Measurements from ENCODE around the gene TYSND1.

GRCh38 chr10:70115948-70116682 lies 30.4 kb downstream of the TYSND1 start:
- TF ChIP-seq, protein P1, sequence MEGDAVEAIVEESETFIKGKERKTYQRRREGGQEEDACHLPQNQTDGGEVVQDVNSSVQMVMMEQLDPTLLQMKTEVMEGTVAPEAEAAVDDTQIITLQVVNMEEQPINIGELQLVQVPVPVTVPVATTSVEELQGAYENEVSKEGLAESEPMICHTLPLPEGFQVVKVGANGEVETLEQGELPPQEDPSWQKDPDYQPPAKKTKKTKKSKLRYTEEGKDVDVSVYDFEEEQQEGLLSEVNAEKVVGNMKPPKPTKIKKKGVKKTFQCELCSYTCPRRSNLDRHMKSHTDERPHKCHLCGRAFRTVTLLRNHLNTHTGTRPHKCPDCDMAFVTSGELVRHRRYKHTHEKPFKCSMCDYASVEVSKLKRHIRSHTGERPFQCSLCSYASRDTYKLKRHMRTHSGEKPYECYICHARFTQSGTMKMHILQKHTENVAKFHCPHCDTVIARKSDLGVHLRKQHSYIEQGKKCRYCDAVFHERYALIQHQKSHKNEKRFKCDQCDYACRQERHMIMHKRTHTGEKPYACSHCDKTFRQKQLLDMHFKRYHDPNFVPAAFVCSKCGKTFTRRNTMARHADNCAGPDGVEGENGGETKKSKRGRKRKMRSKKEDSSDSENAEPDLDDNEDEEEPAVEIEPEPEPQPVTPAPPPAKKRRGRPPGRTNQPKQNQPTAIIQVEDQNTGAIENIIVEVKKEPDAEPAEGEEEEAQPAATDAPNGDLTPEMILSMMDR (conservative IDR thresholded peaks at IDR 0.05; ENCODE audit: low read length), result peak; percentile 95
- TF ChIP-seq EZH2phosphoT487 (IDR thresholded peaks at IDR 0.05; ENCODE audit: borderline replicate concordance), result no peak

Measured in Loucy (cell line).